GM19239 (cell line): Measurements from ENCODE around the gene CCDC141.
A peak's percentile ranks its signal among the peaks of the same experiment; 100 is the strongest.

Source experiments
- DNase-seq: peaks from one replicate; pipeline ENCODE4 v3.0.0; 2011; ENCODE audit warnings: low spot score; ENCODE audit not compliant: insufficient read length
- FAIRE-seq: peaks from 2 replicates; lab custom pipeline; 2011; peaks lifted over from hg19 to GRCh38; lab: Jason Lieb, UNC

CCDC141 gene

GRCh38 chr2:178915423-178916173 is 134.3 kb downstream of the CCDC141 start:
- FAIRE-seq (peak; percentile 60), DNase-seq (no peak)

- DNase-seq (peak; percentile 41), FAIRE-seq (peak; percentile 97)
Observed at GRCh38 chr2:178914259-178914849, 135.6 kb downstream of the CCDC141 start.

- FAIRE-seq (no peak), DNase-seq (no peak)
Observed at GRCh38 chr2:178913049-178913441, 136.9 kb downstream of the CCDC141 start.

GRCh38 chr2:178912416-178913048 is 137.4 kb downstream of the CCDC141 start:
- DNase-seq (no peak), FAIRE-seq (no peak)

GRCh38 chr2:178911039-178911438 is 138.9 kb downstream of the CCDC141 start:
- no peak for DNase-seq
- no peak for FAIRE-seq

- FAIRE-seq (no peak), DNase-seq (no peak)
Observed at GRCh38 chr2:178910005-178910404, 139.9 kb downstream of the CCDC141 start.

- FAIRE-seq (no peak), DNase-seq (no peak)
Observed at GRCh38 chr2:178909507-178909906, 140.4 kb downstream of the CCDC141 start.

GRCh38 chr2:178908810-178909209 is 141.1 kb downstream of the CCDC141 start:
- DNase-seq (no peak), FAIRE-seq (no peak)

GRCh38 chr2:178905261-178905660 is 144.7 kb downstream of the CCDC141 start:
- no peak for FAIRE-seq
- no peak for DNase-seq

GRCh38 chr2:178899656-178900055 is 150.3 kb downstream of the CCDC141 start:
- FAIRE-seq (no peak), DNase-seq (no peak)

- DNase-seq (no peak), FAIRE-seq (no peak)
Observed at GRCh38 chr2:178895872-178896271, 154.1 kb downstream of the CCDC141 start.

GRCh38 chr2:178895171-178895570 is 154.8 kb downstream of the CCDC141 start:
- no peak for DNase-seq
- no peak for FAIRE-seq

- no peak for DNase-seq
- FAIRE-seq, result no peak
Observed at GRCh38 chr2:178892751-178893625, 156.9 kb downstream of the CCDC141 start.

- FAIRE-seq, result no peak
- no peak for DNase-seq
Observed at GRCh38 chr2:178891959-178892485, 157.9 kb downstream of the CCDC141 start.

GRCh38 chr2:178891265-178891958 is 158.5 kb downstream of the CCDC141 start:
- FAIRE-seq, result peak; percentile 92
- peak; percentile 9 for DNase-seq

- DNase-seq (no peak), FAIRE-seq (no peak)
Observed at GRCh38 chr2:178886006-178886405, 163.9 kb downstream of the CCDC141 start.

- FAIRE-seq, result no peak
Observed at GRCh38 chr2:178884440-178884839, 165.5 kb downstream of the CCDC141 start.

GRCh38 chr2:178882666-178883440 is 167.1 kb downstream of the CCDC141 start:
- FAIRE-seq, result no peak

More at GRCh38 chr2:178884440-178884839, 165.5 kb downstream of the CCDC141 start:
- DNase-seq, result no peak

GRCh38 chr2:178881075-178881474 is 168.9 kb downstream of the CCDC141 start:
- FAIRE-seq (no peak), DNase-seq (no peak)

More at GRCh38 chr2:178882666-178883440, 167.1 kb downstream of the CCDC141 start:
- DNase-seq, result no peak
